ENCODE data around the gene PUS10.

PUS10 gene

DNA sequence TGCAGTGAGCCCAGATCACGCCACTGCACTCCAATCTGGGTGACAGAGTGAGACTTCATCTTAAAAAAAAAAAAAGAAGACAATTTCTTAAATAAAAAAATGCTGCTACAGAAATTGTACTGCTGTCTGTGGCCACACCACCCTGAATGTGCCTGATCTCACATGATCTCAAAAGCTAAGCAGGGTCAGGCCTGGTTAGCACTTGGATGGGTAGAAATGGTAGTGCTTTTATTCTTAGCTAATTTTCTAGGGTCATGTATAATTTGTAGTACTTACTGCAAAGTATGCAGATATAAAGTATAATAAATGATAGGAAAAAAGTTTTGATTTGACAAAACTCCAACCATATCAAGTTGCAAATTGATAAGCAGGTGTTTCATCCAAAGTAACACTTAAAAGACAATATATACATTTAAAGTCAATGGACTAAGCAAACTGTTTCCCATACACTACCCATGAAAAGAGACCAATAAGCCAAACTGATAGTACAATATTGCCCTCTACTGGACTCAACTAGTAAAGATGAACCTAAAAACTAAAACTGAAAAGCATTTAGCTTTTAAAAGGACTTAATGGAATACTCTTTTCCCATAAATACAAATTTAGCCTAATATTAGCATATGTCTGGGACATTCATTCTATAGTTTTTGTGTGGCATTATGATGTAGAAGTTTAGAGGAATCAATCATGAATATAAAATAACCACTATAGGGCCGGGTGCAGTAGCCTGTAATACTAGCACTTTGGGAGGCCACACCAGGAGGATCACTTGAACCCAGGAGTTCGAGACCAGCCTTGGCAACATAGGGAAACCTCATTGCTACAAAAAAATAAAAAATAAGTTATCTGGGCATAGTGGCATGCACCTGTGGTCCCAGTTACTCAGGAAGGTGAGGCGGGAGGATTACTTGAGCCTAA lies 19.2 kb downstream of the PUS10 start:
- TF ChIP-seq BACH2 (CRISPR knock-in tag; IDR thresholded peaks at IDR 0.05; ENCODE audit: borderline replicate concordance) (no peak), ZFP30 (CRISPR knock-in tag; IDR thresholded peaks at IDR 0.05) (no peak), TCF4 (CRISPR knock-in tag; IDR thresholded peaks at IDR 0.05; ENCODE audit: borderline replicate concordance) (no peak), OSR1 (CRISPR knock-in tag; IDR thresholded peaks at IDR 0.05) (no peak), ZC3H10 (CRISPR knock-in tag; IDR thresholded peaks at IDR 0.05) (no peak), CSRNP3 (CRISPR knock-in tag; IDR thresholded peaks at IDR 0.05) (no peak), ISL1 (CRISPR knock-in tag; IDR thresholded peaks at IDR 0.05) (no peak), RARB (CRISPR knock-in tag; IDR thresholded peaks at IDR 0.05) (no peak)
- TF ChIP-seq, protein P1, sequence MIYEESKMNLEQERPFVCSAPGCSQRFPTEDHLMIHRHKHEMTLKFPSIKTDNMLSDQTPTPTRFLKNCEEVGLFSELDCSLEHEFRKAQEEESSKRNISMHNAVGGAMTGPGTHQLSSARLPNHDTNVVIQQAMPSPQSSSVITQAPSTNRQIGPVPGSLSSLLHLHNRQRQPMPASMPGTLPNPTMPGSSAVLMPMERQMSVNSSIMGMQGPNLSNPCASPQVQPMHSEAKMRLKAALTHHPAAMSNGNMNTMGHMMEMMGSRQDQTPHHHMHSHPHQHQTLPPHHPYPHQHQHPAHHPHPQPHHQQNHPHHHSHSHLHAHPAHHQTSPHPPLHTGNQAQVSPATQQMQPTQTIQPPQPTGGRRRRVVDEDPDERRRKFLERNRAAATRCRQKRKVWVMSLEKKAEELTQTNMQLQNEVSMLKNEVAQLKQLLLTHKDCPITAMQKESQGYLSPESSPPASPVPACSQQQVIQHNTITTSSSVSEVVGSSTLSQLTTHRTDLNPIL (CRISPR knock-in tag; IDR thresholded peaks at IDR 0.05; ENCODE audit: low read depth): no peak
- peak; percentile 79 for ATAC-seq

DNA sequence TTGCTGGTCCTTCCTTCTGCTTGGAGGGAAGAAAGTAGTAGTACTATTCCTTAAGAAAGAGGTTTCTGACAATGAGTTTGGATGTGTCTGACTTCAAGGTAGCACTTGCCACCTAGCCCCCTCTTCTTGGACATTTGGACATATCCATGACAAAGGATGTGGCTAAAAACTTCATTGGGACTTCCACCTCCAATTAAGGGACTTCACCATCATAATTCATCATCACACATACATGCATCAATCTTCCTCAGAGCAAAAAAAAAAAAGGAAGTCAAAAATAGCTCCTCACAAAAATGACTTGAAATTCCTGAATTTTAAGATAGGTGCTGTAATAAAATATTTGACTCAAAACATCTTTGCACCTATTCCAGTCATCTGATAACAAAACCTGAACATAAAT lies 23.9 kb downstream of the PUS10 start:
- no peak for ATAC-seq

GRCh38 chr2:60992985-60993392 lies 25.1 kb downstream of the PUS10 start:
- TF ChIP-seq, protein P1 (CRISPR knock-in tag; IDR thresholded peaks at IDR 0.05; ENCODE audit: low read depth): no peak
- TF ChIP-seq PPARA (CRISPR knock-in tag; IDR thresholded peaks at IDR 0.05; ENCODE audit: borderline replicate concordance): no peak
- no peak for TF ChIP-seq ZFP30 (CRISPR knock-in tag; IDR thresholded peaks at IDR 0.05)
- no peak for TF ChIP-seq TSHZ2 (CRISPR knock-in tag; IDR thresholded peaks at IDR 0.05)
- TF ChIP-seq ZNF8 (CRISPR knock-in tag; IDR thresholded peaks at IDR 0.05): no peak
- TF ChIP-seq ZFP3 (CRISPR knock-in tag; IDR thresholded peaks at IDR 0.05): no peak
- TF ChIP-seq ARNTL (CRISPR knock-in tag; IDR thresholded peaks at IDR 0.05; ENCODE audit: borderline replicate concordance, low read depth): no peak
- no peak for ATAC-seq

More for the DNA sequence above, 23.9 kb downstream of the PUS10 start:
- TF ChIP-seq, protein P2, sequence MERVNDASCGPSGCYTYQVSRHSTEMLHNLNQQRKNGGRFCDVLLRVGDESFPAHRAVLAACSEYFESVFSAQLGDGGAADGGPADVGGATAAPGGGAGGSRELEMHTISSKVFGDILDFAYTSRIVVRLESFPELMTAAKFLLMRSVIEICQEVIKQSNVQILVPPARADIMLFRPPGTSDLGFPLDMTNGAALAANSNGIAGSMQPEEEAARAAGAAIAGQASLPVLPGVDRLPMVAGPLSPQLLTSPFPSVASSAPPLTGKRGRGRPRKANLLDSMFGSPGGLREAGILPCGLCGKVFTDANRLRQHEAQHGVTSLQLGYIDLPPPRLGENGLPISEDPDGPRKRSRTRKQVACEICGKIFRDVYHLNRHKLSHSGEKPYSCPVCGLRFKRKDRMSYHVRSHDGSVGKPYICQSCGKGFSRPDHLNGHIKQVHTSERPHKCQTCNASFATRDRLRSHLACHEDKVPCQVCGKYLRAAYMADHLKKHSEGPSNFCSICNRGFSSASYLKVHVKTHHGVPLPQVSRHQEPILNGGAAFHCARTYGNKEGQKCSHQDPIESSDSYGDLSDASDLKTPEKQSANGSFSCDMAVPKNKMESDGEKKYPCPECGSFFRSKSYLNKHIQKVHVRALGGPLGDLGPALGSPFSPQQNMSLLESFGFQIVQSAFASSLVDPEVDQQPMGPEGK (CRISPR knock-in tag; IDR thresholded peaks at IDR 0.05; ENCODE audit: borderline replicate concordance): no peak
- no peak for TF ChIP-seq CSRNP3 (CRISPR knock-in tag; IDR thresholded peaks at IDR 0.05)
- no peak for TF ChIP-seq RARB (CRISPR knock-in tag; IDR thresholded peaks at IDR 0.05)
- TF ChIP-seq SNAI2 (CRISPR knock-in tag; IDR thresholded peaks at IDR 0.05): no peak
- TF ChIP-seq OSR1 (CRISPR knock-in tag; IDR thresholded peaks at IDR 0.05): no peak
- no peak for TF ChIP-seq ZFP3 (CRISPR knock-in tag; IDR thresholded peaks at IDR 0.05)
- no peak for TF ChIP-seq ZFP30 (CRISPR knock-in tag; IDR thresholded peaks at IDR 0.05)
- no peak for TF ChIP-seq TCF4 (CRISPR knock-in tag; IDR thresholded peaks at IDR 0.05; ENCODE audit: borderline replicate concordance)
- no peak for TF ChIP-seq ZNF8 (CRISPR knock-in tag; IDR thresholded peaks at IDR 0.05)
